Measurements from ENCODE around the gene COPZ1.
A peak's percentile ranks its signal among the peaks of the same experiment; 100 is the strongest.

The COPZ1 gene

DNA sequence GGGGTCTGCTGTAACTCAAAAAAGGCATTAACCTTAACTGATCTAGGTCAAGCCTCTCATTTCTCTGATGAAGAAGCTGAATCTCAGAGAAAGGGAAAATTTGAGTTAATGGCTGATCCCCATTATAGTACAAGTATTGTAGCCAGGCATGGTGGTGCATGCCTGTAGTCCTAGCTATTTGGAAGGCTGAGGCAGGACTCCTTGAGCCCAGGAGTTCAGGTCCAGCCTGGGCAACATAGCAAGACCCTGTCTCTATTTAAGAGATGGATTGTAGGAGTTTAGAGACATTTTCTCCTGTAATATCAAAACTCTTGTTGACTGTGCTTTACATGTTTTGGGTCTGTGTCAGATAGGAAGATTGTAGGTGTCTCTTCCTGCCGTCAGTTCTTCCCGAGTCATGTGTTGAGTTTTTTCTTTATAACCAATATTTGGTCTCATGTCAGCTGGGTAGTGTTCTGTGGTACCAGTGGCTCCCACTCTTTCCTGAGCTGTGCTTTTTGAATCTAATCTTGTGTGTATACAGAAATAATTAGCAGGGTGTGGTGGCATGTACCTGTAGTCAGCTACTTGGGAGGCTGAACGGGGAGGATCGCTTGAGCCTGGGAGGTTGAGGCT is 8.6 kb downstream of the COPZ1 start:
- TF ChIP-seq, protein P1, sequence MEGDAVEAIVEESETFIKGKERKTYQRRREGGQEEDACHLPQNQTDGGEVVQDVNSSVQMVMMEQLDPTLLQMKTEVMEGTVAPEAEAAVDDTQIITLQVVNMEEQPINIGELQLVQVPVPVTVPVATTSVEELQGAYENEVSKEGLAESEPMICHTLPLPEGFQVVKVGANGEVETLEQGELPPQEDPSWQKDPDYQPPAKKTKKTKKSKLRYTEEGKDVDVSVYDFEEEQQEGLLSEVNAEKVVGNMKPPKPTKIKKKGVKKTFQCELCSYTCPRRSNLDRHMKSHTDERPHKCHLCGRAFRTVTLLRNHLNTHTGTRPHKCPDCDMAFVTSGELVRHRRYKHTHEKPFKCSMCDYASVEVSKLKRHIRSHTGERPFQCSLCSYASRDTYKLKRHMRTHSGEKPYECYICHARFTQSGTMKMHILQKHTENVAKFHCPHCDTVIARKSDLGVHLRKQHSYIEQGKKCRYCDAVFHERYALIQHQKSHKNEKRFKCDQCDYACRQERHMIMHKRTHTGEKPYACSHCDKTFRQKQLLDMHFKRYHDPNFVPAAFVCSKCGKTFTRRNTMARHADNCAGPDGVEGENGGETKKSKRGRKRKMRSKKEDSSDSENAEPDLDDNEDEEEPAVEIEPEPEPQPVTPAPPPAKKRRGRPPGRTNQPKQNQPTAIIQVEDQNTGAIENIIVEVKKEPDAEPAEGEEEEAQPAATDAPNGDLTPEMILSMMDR (IDR thresholded peaks at IDR 0.05; ENCODE audit: low read depth, low read length): no peak
- H3K4me3 ChIP-seq (ENCODE audit: low read depth, low read length): no peak overlapping the region

DNA sequence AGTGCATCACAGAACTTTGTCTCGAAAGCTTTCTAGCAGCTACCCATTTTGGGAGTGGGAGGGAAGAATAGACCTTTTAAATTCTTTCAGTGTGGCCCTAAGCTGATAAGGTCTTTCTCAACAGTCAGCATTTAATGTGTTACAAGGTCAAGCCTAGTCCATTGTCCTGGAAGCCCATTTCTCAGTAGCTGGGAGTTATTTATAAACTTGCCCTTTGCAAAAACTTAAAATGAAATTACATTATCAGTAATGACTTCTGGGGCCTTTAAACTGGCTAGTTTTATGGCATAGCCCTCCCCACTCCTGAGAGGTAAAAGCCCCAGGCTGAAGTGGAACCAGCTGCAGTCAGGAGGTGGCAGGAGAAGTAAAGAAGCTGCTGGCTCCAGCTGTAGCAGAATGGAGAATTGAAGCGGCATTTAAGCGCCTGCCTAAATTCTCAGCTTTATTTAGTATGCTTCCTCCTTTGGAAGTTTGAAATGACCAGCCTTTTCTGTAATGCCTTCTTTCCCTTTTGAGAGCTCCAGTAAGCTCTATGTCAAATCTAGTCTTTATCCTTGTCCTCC is 12.4 kb downstream of the COPZ1 start:
- no peak overlapping the region for H3K4me3 ChIP-seq (ENCODE audit: low read depth, low read length)
- TF ChIP-seq, protein P1 (IDR thresholded peaks at IDR 0.05; ENCODE audit: low read depth, low read length): no peak

DNA sequence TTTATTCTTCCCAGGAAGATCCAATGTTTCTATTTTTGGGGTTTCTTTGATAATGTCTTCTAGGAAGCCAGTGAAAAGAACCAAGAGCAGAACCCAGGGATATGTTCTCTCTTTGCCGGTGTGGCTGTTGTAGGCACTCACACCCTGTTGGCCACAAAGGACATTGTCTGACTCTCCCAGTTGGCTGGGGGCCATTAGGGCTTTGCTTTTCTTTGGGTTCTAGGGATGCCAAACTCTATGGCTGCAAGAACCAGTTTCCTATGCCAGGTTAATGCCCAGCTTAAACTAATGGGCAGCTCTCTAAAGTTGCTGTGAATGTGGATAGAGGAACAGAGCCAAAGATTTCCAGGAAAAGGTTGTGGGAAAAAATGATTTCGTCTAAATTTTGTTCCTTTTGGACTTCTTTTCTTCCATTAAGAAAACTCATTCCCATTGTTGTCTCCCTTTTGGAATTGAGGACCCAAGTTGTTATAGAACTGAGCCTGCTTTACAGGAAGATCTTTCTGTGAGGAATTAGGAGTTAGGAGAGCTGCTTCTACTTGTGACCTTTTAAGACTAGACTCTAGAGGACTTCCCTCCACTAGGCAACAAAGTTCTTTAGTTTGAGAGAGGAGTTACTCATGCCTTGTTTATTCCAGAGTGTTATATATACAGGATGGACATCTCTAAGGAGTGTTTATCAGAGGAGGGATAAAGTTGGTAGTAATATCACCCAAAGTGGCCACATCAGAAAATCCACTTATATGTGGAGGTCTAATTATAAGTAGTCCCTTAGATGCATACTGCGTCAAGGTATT is 13.1 kb downstream of the COPZ1 start:
- 0 out of 2 replicates have a peak overlapping the region, but pooled peaks have one; percentile 5 for H3K4me3 ChIP-seq (ENCODE audit: low read depth, low read length)
- TF ChIP-seq, protein P1 (IDR thresholded peaks at IDR 0.05; ENCODE audit: low read depth, low read length): no peak

DNA sequence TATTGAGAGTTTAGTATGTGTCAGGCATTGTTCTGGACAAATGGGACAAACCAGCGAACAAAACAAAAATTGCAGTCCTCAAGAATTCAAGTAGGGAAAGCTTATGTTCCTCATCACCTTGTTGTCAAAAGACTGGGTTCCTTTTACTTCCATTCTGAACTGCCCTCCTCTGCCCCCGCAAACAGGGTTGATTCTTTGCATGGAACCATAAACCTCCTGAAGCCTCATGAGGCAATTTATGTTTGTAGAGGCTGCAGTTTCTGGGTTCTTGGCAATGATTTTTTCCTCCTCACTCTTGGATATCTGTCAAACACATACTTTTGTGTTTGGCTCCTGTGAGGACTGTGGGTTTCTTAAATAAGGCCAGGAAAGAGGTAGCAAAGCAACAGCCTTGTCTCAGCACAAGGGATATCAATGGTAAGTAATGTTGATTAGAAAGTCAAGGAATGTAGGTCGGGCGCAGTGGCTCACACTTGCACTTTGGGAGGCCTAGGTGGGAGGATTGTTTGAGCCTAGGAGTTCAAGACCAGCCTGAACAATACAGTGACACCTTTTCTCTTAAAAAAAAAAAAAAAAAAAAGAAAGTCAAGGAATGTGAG is 13.9 kb downstream of the COPZ1 start:
- no peak overlapping the region for H3K4me3 ChIP-seq (ENCODE audit: low read depth, low read length)
- TF ChIP-seq, protein P1 (IDR thresholded peaks at IDR 0.05; ENCODE audit: low read depth, low read length): no peak

DNA sequence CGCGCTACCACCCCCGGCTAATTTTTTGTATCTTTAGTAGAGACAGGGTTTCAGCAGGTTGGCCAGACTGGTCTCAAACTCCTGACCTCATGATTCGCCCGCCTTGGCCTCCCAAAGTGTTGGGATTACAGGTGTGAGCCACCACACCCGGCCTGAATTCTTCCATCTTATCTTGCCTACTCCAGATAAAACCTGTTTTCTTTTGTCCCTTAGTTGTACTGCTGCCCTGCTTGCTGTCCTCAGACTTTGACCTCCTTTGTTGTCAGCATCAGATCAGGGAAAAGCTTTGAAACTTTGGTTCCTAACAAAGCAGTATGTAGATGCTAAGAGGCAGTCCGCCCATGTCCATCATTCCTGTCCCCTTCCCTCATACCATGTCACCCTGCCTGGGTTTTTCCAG is 15.9 kb downstream of the COPZ1 start:
- no peak overlapping the region for H3K4me3 ChIP-seq (ENCODE audit: low read depth, low read length)
- TF ChIP-seq, protein P1 (IDR thresholded peaks at IDR 0.05; ENCODE audit: low read depth, low read length): no peak

DNA sequence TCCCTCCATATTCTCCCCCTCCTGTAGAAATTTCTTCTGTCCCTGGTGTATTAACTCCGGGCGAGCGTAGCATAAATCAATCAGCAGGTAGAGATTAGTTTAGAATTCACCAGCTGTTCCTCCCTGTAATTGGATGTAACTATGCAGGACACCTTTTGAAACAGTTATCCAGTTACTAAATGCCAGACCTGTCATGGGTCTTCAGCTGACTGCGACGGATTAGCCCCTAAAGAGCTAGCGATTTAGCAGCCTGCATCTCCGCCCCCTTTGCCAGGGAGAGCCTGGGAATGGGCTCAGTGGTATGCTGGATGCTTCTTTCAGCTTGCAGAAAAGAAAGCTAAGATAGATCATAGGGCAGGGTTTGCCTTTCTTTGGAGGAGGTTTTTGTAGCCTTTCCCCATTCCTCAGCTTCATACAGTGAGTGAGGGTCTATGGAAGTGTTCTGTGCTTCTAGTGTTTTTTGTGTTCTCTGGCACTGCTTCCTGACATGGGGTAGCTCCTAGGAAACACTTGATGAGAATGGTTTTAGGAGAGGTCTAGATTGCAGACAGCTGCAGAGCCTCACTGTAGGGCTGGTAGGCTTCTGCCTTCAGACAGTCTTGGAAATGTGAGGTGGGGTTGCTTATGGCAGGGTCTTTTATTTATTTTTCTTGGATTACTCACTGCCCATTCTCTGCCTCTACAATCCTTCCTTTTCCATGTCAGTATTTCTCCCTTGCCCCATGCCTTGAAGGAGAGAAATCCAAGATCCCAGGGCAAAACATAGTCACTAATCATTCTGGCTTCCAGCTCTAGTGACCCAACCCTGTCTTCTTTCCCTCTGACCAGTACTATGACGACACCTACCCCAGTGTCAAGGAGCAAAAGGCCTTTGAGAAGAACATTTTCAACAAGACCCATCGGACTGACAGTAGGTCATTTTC is 16.7 kb downstream of the COPZ1 start:
- TF ChIP-seq, protein P1 (IDR thresholded peaks at IDR 0.05; ENCODE audit: low read depth, low read length): no peak

More for the DNA sequence above, 16.7 kb downstream of the COPZ1 start:
- H3K4me3 ChIP-seq (ENCODE audit: low read depth, low read length): no peak overlapping the region
